H1 (cell line): ENCODE results near the gene RND3. TPM values are rescaled to one million over a fixed set of nuclear protein-coding genes. Genes with fewer than 3 reads are reported as not detected.

Experiments
- CTCF ChIP-seq, 3 experiments: IDR thresholded peaks; 1 replicate in 2 of 3; 2 replicates in 1 of 3; pipeline versions ENCODE4 v1.5.1 to v1.6.1; 2011; ENCODE audit warnings: low read length in 3 of 3, mild to moderate bottlenecking in 3 of 3, inconsistent platforms in 2 of 3, low read depth in 1 of 3, moderate library complexity in 1 of 3; ENCODE audit not compliant: insufficient read depth in 1 of 3; ENCODE audit errors: control extremely low read depth in 1 of 3
- E2F6 ChIP-seq: IDR thresholded peaks from 2 replicates; pipeline ENCODE4 v1.6.1; 2012; ENCODE audit warnings: inconsistent platforms
- GTF2F1 ChIP-seq: IDR thresholded peaks from 2 replicates; pipeline ENCODE4 v1.6.1; 2012; ENCODE audit warnings: low read depth, low read length, improper control_type of control experiment, borderline replicate concordance
- HDAC2 ChIP-seq, 2 experiments: fragments of 300-600 bp in 1 of 2; sonication (generic) in 1 of 2; IDR thresholded peaks; 2 replicates each; pipeline ENCODE4 v1.6.1; 2011 to 2012; ENCODE audit warnings: low read depth in 2 of 2, low read length in 2 of 2, mild to moderate bottlenecking in 2 of 2, moderate library complexity in 2 of 2, borderline replicate concordance in 1 of 2, inconsistent platforms in 1 of 2
- HDAC6 ChIP-seq: IDR thresholded peaks from one replicate; pipeline ENCODE4 v1.7.1; 2012; ENCODE audit warnings: low read depth, mild to moderate bottlenecking, inconsistent platforms, low read length, moderate library complexity
- KDM5A ChIP-seq: fragments of 200-600 bp; IDR thresholded peaks from 2 replicates; pipeline ENCODE4 v1.7.1; 2012; ENCODE audit warnings: mild to moderate bottlenecking, low read length, inconsistent platforms, mixed read lengths
- MAX ChIP-seq: IDR thresholded peaks from 2 replicates; pipeline ENCODE4 v1.6.1; 2012; ENCODE audit warnings: inconsistent platforms
- RBBP5 ChIP-seq: IDR thresholded peaks from 2 replicates; pipeline ENCODE4 v1.7.1; 2012; ENCODE audit warnings: low read depth, mild to moderate bottlenecking, inconsistent platforms, low read length, moderate library complexity, borderline replicate concordance
- ZNF274 ChIP-seq: IDR thresholded peaks from 2 replicates; pipeline ENCODE4 v1.7.0; 2012; ENCODE audit warnings: low read length, borderline replicate concordance; ENCODE audit errors: extremely low read depth
- polyA plus RNA-seq, 7 experiments: library from polyadenylated mRNA; depleted of rRNA in 3 of 7; stranded (reverse) in 5 of 7; unstranded in 2 of 7; fragments of >200 nt in 5 of 7; fragments of 200-250 nt in 2 of 7; gene quantifications; 1 replicate in 5 of 7; 2 replicates in 1 of 7; 4 replicates in 1 of 7; pipeline versions ENCODE4 v1.2.1 to v1.2.3, GENCODE V29; 2011 to 2013; ENCODE audit warnings: missing spikeins in 2 of 7, mixed read lengths in 2 of 7
- total RNA-seq: library from RNA; stranded (reverse); fragmentation: NEBNext Ultra II Directional; extraction: Animal tissue kit (Norgen Biotek cat#: 25700); gene quantifications from 2 replicates; pipeline ENCODE4 v1.2.1, GENCODE V29; 2021

Gene RND3
- total and polyA plus RNA-seq, 2 of the 8 experiments (the other 6 are each of a cell fraction or from before 2014, with no cell fraction given), result 12.2 to 25.6 TPM

GRCh38 chr2:150487537-150488429 is at the start of gene RND3 (continued):
- TF ChIP-seq CTCF (IDR thresholded peaks at IDR 0.05; ENCODE audit: control extremely low read depth in 1 of 3, insufficient read depth in 1 of 3, low read depth in 1 of 3, low read length in 3 of 3), result peak; percentile 63 to 88 (median 74)
- TF ChIP-seq ZNF274, result no peak
- peak; percentile 23; the same call in 1 of the 2 replicates for TF ChIP-seq GTF2F1
- no peak for TF ChIP-seq MAX
- TF ChIP-seq KDM5A, result no peak
- TF ChIP-seq RBBP5, result no peak
- TF ChIP-seq E2F6, result no peak
- TF ChIP-seq HDAC6, result no peak
- TF ChIP-seq HDAC2 (IDR thresholded peaks at IDR 0.05; ENCODE audit: borderline replicate concordance in 1 of 2, low read depth in 2 of 2, low read length in 2 of 2), result no peak
